GM10847 (cell line): ENCODE results near the gene LCN15.

Experiments
- POLR2A ChIP-seq: IDR thresholded peaks from 2 replicates; pipeline ENCODE4 v1.6.1; 2011; ENCODE audit not compliant: insufficient read length; ENCODE audit errors: extremely low read depth

The LCN15 gene

DNA sequence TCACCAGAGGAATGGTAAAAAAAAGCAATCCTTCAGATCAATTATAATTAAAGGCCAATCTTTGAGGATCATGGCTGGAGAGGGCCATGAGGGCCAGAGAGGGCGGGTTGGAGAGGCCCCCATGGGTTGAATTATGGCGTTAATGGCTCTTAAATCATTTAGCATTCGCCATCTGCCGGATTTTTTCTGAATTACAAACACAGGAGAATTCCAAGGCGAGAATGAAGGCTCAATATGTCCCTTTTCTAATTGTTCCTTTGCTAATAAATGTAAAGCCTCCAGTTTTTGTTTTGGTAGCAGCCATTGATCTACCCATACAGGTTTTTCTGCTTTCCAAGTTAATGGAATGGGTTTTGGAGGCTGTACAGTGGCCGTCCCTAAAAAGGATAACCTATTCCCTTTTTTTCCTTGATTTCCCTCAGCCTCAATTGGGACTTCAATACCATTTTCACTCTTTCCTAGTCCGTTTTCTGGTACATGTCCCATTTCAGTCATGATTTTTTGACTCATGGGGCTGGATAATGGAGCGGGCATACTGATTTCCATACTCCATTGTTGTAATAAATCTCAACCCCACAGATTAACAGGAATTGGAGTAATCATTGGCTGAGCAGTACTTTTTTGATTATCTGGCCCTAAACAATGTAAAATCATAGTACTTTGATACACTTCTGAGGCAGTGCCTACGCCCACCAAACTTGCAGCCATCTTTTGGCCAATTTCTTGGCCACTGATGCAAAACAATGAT is 20.1 kb upstream of the LCN15 start:
- TF ChIP-seq POLR2A, result no peak

- no peak for TF ChIP-seq POLR2A
Measured at GRCh38 chr9:136782452-136782851, 18.1 kb upstream of the LCN15 start.

DNA sequence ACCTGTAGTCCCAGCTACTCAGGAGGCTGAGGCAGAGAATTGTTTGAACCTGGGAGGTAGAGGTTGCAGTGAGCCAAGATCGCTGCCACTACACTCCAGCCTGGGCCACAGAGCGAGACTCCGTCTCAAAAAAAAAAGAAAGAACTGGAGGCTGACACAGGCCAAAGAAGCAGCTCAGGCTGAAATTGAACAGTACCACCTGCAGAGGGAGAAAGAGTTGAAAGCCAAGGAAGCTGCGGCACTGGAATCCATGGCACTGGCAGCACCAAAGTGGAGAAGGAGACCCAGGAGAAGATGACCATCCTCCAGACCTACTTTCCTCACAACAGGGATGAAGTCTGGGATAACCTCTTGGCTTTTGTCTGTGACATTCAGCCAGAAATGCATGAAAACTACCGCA is 15.5 kb upstream of the LCN15 start:
- TF ChIP-seq POLR2A, result no peak

DNA sequence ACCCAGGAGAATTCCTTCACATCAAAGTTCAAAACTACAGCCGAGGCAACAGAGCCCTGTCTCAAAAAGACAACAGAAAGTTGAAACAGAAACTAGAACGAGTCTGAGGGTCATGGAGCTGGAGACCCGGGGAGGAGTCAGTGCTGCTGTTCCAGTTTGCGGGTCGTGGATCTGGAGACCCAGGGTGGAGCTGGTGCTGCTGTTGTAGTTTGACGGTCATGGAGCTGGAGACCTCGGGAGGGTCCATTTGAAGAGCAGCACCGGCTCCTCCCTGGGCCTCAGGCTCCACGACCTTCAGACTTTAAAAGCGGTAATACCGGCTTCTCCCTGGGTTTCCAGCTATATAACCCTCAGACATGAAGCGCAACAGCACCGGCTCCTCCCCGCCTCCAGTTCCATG is 13.0 kb upstream of the LCN15 start:
- TF ChIP-seq POLR2A, result no peak

DNA sequence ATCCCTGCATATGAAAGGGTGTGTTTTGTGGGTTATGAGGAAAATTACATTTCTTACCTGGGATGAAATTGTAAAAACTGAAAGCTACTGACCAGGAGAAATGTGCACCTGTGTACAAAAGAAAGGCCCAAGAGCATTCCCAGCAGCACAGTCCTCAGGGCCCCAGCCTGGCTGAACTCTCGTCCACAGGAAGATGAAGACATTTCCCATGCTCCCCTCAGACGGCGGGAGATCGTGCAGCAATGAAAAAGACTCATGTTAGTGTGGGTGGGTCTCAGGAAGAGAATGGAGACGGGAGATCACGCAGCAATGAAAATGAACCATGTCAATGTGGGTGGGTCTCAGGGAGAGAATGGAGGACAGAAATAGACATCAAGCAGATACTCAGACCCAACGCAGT is 12.6 kb upstream of the LCN15 start:
- no peak for TF ChIP-seq POLR2A

DNA sequence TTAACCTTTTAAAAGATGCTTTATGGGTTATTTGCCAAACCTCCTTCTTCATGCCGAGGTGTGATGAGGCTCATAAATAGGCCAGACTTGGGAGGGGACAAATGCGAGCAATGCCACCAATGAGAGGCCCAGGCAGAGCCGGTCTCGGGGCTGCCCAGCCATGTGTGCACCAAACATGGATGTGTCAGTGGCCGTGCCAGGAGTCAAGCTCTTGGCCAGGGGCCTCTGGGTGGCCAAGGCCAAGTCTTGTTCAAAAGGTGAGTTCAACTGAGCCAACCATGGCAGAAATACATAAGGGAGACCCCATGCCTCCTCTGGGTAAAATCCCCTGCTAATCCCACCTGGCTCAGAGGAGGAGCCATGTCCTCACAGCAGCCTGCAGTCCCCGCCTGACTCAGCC is 10.9 kb upstream of the LCN15 start:
- TF ChIP-seq POLR2A, result no peak

DNA sequence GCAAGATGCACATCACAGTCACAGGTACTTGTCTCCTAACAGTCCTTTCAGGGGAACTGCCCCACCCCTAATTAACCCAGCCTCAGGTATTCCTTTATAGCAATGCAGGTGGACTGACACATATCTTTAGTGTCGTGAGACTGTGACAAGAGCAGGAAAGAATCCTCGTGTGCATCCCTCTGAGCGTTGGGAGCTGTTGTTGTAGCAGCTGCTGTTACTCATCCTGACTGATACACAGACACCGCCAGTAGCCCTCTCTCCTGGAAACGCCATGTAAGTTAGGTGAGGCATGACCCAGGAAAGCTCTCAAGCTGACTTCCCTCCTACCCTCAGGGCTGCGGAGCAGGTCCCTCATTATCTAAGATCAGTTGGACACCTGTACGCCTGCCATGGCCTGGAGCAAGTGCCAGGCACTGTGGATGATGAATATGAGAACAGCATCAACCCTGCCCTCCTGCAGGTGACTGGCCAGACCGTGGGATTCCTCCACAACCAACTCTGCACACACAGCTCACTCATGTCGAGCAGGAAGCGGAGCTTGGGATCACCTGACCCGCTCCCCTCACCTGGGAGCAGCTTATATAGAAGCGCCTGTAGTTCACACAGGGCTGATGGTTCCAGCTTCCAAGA is 10.2 kb upstream of the LCN15 start:
- no peak for TF ChIP-seq POLR2A

GRCh38 chr9:136773386-136774044 is 9.2 kb upstream of the LCN15 start:
- no peak for TF ChIP-seq POLR2A

DNA sequence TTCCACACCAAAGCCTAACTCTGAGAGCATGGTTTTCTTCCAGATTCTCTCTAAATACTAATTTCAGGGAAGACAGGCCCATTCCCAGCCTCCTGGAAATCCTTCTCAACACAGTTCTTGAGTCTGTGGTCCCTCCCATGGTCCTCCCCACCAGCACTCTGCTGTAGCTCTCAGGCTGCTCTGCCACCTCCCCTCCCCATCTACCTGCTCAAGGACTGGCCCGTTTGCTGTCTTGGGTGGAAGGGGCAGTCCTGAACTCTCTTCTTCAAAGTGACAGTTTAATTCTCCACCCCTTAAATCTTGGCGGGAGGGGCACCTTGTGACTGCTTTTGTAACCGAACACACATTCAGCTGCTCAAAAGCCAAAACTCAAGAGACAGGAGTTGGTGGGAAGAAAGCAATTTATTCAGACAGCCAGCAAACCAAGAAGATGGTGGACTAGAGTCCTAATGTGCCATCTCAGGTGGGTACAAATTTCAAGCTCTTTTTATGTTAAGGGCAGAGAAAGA is 7.6 kb upstream of the LCN15 start:
- no peak for TF ChIP-seq POLR2A

DNA sequence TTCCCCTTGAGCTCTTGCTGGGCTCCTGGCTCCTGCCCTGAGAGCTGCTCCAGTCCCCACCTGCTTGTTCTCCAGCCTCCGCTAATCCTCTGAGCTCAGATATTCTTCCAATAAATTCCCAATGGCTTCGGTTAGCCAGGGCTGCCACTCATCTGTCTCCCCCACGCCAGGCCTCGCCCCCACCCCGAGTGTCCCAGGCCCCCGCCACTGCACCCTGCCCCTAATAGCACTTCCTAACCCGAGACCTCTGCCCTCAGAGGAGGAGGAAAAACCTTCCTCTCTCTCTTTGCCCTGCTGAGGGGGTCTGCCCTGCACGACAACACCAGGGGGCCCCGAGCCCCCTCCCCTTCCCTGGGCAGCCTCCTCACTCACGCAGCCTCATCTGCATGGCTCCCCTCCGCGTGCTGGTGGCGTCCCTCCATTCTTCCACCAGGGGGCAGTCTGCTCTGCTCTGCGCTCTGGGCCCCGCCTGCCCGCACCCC is 5.4 kb upstream of the LCN15 start:
- no peak for TF ChIP-seq POLR2A

- no peak for TF ChIP-seq POLR2A
Measured at GRCh38 chr9:136765041-136765440, 723 bp upstream of the LCN15 start.

DNA sequence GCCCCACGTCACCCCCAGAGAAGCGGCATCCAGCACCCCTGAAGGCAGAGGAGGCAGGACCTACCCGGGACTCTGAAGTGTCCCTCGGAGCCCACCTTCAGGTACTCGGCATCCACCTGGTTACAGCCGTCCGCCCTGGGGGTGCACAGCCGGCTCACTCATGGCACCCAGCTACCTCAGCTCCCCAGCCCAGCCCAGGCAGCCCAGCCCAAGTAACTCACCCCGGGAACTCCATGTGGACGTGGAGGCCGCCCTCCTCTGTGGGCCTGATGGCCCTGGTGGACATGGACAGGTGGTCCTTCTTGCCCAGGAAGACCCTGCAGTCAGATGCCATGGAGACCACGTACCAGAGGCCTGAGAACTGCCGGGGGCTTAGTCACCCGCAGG is 676 bp downstream of the LCN15 start:
- no peak for TF ChIP-seq POLR2A

GRCh38 chr9:136762915-136763648 is 1.2 kb downstream of the LCN15 start:
- no peak for TF ChIP-seq POLR2A

DNA sequence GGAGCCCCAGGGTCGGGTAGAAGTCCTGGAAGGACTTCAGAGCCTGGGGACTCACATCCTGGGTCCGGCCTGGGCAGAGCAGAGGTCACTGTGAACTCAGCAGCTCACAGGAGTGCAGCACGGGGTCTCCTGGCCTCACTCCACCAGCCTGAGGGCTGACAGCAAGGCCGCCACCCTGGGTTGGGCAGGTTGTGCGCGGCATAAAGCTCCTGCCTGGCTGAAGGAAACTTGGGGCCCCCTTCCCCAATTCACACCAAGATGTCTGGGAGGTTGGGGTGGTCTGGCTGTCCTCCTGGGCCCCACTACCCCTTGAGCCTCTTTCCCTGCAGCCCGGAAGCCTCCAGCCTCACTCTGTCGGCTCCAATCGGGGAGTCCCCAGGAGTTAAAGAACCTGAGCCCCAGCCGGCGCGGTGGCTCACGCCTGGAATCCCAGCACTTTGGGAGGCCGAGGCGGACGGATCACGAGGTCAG is 2.1 kb downstream of the LCN15 start:
- TF ChIP-seq POLR2A, result no peak

GRCh38 chr9:136761545-136761981 is 2.8 kb downstream of the LCN15 start:
- TF ChIP-seq POLR2A, result no peak
